GM12872 (cell line): Measurements from ENCODE around the gene PTGER3.

Experiments
- CTCF ChIP-seq: IDR thresholded peaks from 3 replicates; pipeline ENCODE4 v1.5.1; 2011; ENCODE audit warnings: low read depth, mild to moderate bottlenecking, low read length, moderate library complexity; ENCODE audit not compliant: insufficient read depth

The PTGER3 gene

GRCh38 chr1:70966018-70966638 lies 81.5 kb downstream of the PTGER3 start:
- TF ChIP-seq CTCF: peak; percentile 20; the same call in 1 of the 3 replicates

- TF ChIP-seq CTCF: no peak
These were observed 84.2 kb downstream of the PTGER3 start for GRCh38 chr1:70963374-70963773.

GRCh38 chr1:70961374-70961975 lies 86.1 kb downstream of the PTGER3 start:
- TF ChIP-seq CTCF: no peak

GRCh38 chr1:70948396-70949017 lies 99.1 kb downstream of the PTGER3 start:
- no peak for TF ChIP-seq CTCF

GRCh38 chr1:70947835-70948234 lies 99.8 kb downstream of the PTGER3 start:
- no peak for TF ChIP-seq CTCF

GRCh38 chr1:70945676-70946075 lies 101.9 kb downstream of the PTGER3 start:
- TF ChIP-seq CTCF: no peak

- TF ChIP-seq CTCF: no peak
These were observed 102.4 kb downstream of the PTGER3 start for GRCh38 chr1:70945251-70945650.
